Astrocyte (in vitro differentiated cells and primary cell): Measurements from ENCODE around the gene SPRR4. TPM values are rescaled to one million over a fixed set of nuclear protein-coding genes. Genes with fewer than 3 reads are reported as not detected.

Experiments used
- DNase-seq: peaks from one replicate; pipeline ENCODE4 v3.0.0-alpha.2; 2010; ENCODE audit warnings: low read depth
- FAIRE-seq: peaks from 2 replicates; lab custom pipeline; 2011; peaks lifted over from hg19 to GRCh38; lab: Jason Lieb, UNC
- H2AFZ ChIP-seq: 2 replicates; pipeline ENCODE4 v1.6.0; 2012; ENCODE audit warnings: low read depth, low read length, inconsistent platforms
- H3K27ac ChIP-seq: 2 replicates; pipeline ENCODE4 v1.5.1; 2011; ENCODE audit warnings: low read depth, low read length, inconsistent platforms
- H3K27me3 ChIP-seq: 2 replicates; pipeline ENCODE4 v1.6.0; 2011; ENCODE audit warnings: low read length, inconsistent platforms; ENCODE audit not compliant: insufficient read depth
- H3K36me3 ChIP-seq: 2 replicates; pipeline ENCODE4 v1.5.1; 2011; ENCODE audit warnings: low read length, inconsistent platforms; ENCODE audit not compliant: insufficient read depth
- H3K4me1 ChIP-seq: 2 replicates; pipeline ENCODE4 v1.5.1; 2011; ENCODE audit warnings: low read length, inconsistent platforms; ENCODE audit not compliant: insufficient read depth
- H3K4me2 ChIP-seq: 2 replicates; pipeline ENCODE4 v1.6.0; 2012; ENCODE audit warnings: low read length, inconsistent platforms
- H3K4me3 ChIP-seq: 2 replicates; pipeline ENCODE4 v1.5.1; 2011; ENCODE audit warnings: low read depth, mild to moderate bottlenecking, low read length, inconsistent platforms; ENCODE audit not compliant: insufficient read depth
- H3K79me2 ChIP-seq: 2 replicates; pipeline ENCODE4 v1.6.0; 2012; ENCODE audit warnings: mild to moderate bottlenecking, low read length, inconsistent platforms; ENCODE audit not compliant: insufficient read depth
- H3K9ac ChIP-seq: 2 replicates; pipeline ENCODE4 v1.6.0; 2012; ENCODE audit warnings: mild to moderate bottlenecking, low read length, inconsistent platforms
- H3K9me3 ChIP-seq: 2 replicates; pipeline ENCODE4 v1.5.1; 2012; ENCODE audit warnings: low read depth, mild to moderate bottlenecking, low read length, inconsistent platforms; ENCODE audit not compliant: insufficient read depth
- H4K20me1 ChIP-seq: 2 replicates; pipeline ENCODE4 v1.6.0; 2012; ENCODE audit warnings: low read length, inconsistent platforms; ENCODE audit not compliant: insufficient read depth
- H3K27ac Mint-ChIP-seq: one replicate; pipeline ENCODE4 v1.8.0; 2021; ENCODE audit warnings: mild to moderate bottlenecking, mixed read lengths; ENCODE audit not compliant: unreplicated experiment
- H3K27me3 Mint-ChIP-seq: one replicate; pipeline ENCODE4 v1.8.0; 2021; ENCODE audit warnings: low read depth, mixed read lengths; ENCODE audit not compliant: unreplicated experiment
- H3K36me3 Mint-ChIP-seq: one replicate; pipeline ENCODE4 v1.8.0; 2021; ENCODE audit warnings: low read depth, mixed read lengths; ENCODE audit not compliant: unreplicated experiment
- H3K4me1 Mint-ChIP-seq: one replicate; pipeline ENCODE4 v1.8.0; 2021; ENCODE audit warnings: low read depth, mixed read lengths; ENCODE audit not compliant: unreplicated experiment
- H3K4me3 Mint-ChIP-seq: one replicate; pipeline ENCODE4 v1.8.0; 2021; ENCODE audit warnings: mild to moderate bottlenecking, moderate library complexity, mixed read lengths; ENCODE audit not compliant: unreplicated experiment
- H3K9me3 Mint-ChIP-seq: one replicate; pipeline ENCODE4 v1.8.0; 2021; ENCODE audit warnings: mild to moderate bottlenecking, mixed read lengths; ENCODE audit not compliant: unreplicated experiment
- CTCF ChIP-seq: IDR thresholded peaks from 2 replicates; pipeline ENCODE4 v1.5.1; 2011; ENCODE audit warnings: low read depth, mild to moderate bottlenecking, inconsistent platforms, low read length, moderate library complexity; ENCODE audit not compliant: insufficient read depth
- EZH2 ChIP-seq: IDR thresholded peaks from 2 replicates; pipeline ENCODE4 v1.6.1; 2012; ENCODE audit warnings: mild to moderate bottlenecking, low read length, inconsistent platforms; ENCODE audit not compliant: insufficient read depth
- total RNA-seq: library from RNA; stranded (reverse); gene quantifications from 2 replicates; pipeline ENCODE4 v1.2.1, GENCODE V29; 2021

SPRR4 gene
- total RNA-seq, 1 donor from 2014 or later = not detected

GRCh38 chr1:152969036-152969435, 1.4 kb upstream of the SPRR4 start:
- H3K27ac ChIP-seq = no peak overlapping the region
- no peak overlapping the region for H2AFZ ChIP-seq
- no peaks in the 10 kb centered on the region for H3K79me2 ChIP-seq
- Mint-ChIP-seq H3K36me3 (peaks cover 1% of the 10 kb centered on the region), H3K27me3 (peaks cover 11% of the 10 kb centered on the region), H3K4me3 (no peak overlapping the region), H3K9me3 (peaks cover 2% of the 10 kb centered on the region), H3K4me1 (no peaks in the 10 kb centered on the region), H3K27ac (no peak overlapping the region)
- no peaks in the 10 kb centered on the region for H3K27me3 ChIP-seq
- H3K9me3 ChIP-seq = no peaks in the 10 kb centered on the region
- no peak overlapping the region for H3K4me3 ChIP-seq
- H3K9ac ChIP-seq = no peak overlapping the region
- FAIRE-seq (no peak), DNase-seq (no peak)
- H3K4me2 ChIP-seq = no peak overlapping the region
- H3K4me1 ChIP-seq = no peaks in the 10 kb centered on the region
- H3K36me3 ChIP-seq = no peaks in the 10 kb centered on the region
- no peak for TF ChIP-seq CTCF
- no peak for TF ChIP-seq EZH2
- H4K20me1 ChIP-seq = no peaks in the 10 kb centered on the region

GRCh38 chr1:152972196-152972886, 1.9 kb downstream of the SPRR4 start:
- DNase-seq = no peak
- H3K27me3 ChIP-seq = no peaks in the 10 kb centered on the region
- H4K20me1 ChIP-seq = no peaks in the 10 kb centered on the region
- no peaks in the 10 kb centered on the region for H3K4me1 Mint-ChIP-seq
- no peak overlapping the region for H3K4me3 ChIP-seq
- H3K27ac Mint-ChIP-seq = no peak overlapping the region
- H3K4me3 Mint-ChIP-seq = no peak overlapping the region
- H3K4me2 ChIP-seq = no peak overlapping the region
- H3K9me3 Mint-ChIP-seq = peaks cover 2% of the 10 kb centered on the region
- H3K36me3 ChIP-seq = no peaks in the 10 kb centered on the region
- no peaks in the 10 kb centered on the region for H3K9me3 ChIP-seq
- peaks cover 1% of the 10 kb centered on the region for H3K36me3 Mint-ChIP-seq
- H3K27ac ChIP-seq = no peak overlapping the region
- no peak for FAIRE-seq
- H3K79me2 ChIP-seq = no peaks in the 10 kb centered on the region
- H2AFZ ChIP-seq = no peak overlapping the region
- H3K27me3 Mint-ChIP-seq = peaks cover 7% of the 10 kb centered on the region
- no peak overlapping the region for H3K9ac ChIP-seq
- no peaks in the 10 kb centered on the region for H3K4me1 ChIP-seq
- TF ChIP-seq EZH2 (no peak), CTCF (no peak)

GRCh38 chr1:152976688-152977087, 6.2 kb downstream of the SPRR4 start:
- Mint-ChIP-seq H3K27me3 (peaks cover 34% of the 10 kb centered on the region), H3K4me3 (no peak overlapping the region), H3K36me3 (peaks cover 1% of the 10 kb centered on the region), H3K27ac (no peak overlapping the region), H3K9me3 (no peaks in the 10 kb centered on the region), H3K4me1 (no peaks in the 10 kb centered on the region)
- TF ChIP-seq EZH2 (no peak), CTCF (no peak)
- no peak overlapping the region for H3K4me2 ChIP-seq
- DNase-seq = no peak
- H3K27ac ChIP-seq = no peak overlapping the region
- H3K4me3 ChIP-seq = no peak overlapping the region
- H3K27me3 ChIP-seq = no peaks in the 10 kb centered on the region
- no peaks in the 10 kb centered on the region for H3K9me3 ChIP-seq
- no peaks in the 10 kb centered on the region for H3K36me3 ChIP-seq
- H4K20me1 ChIP-seq = no peaks in the 10 kb centered on the region
- no peaks in the 10 kb centered on the region for H3K4me1 ChIP-seq
- FAIRE-seq = no peak
- H3K79me2 ChIP-seq = no peaks in the 10 kb centered on the region
- H2AFZ ChIP-seq = no peak overlapping the region
- H3K9ac ChIP-seq = no peak overlapping the region
